Mammary epithelial cell (primary cell): ENCODE measurements around the gene DRAXIN.

Experiments
- CTCF ChIP-seq, 2 donors: IDR thresholded peaks in 1 of 2; conservative IDR thresholded peaks in 1 of 2; 2 replicates each; pipeline ENCODE4 v1.5.1; 2011 to 2012; ENCODE audit warnings: inconsistent platforms in 2 of 2, low read length in 2 of 2, mild to moderate bottlenecking in 2 of 2, control low read depth in 1 of 2, low read depth in 1 of 2; ENCODE audit not compliant: insufficient read depth in 1 of 2; ENCODE audit errors: extremely low read depth in 1 of 2
- EZH2 ChIP-seq: IDR thresholded peaks from 2 replicates; pipeline ENCODE4 v1.6.1; 2012; ENCODE audit warnings: low read length, inconsistent platforms, borderline replicate concordance

- no peak for TF ChIP-seq CTCF (conservative IDR thresholded peaks at IDR 0.05 in 1 of 2, IDR thresholded peaks at IDR 0.05 in 1 of 2; ENCODE audit: extremely low read depth in 1 of 2, insufficient read depth in 1 of 2, low read depth in 1 of 2, low read length in 2 of 2)
- no peak for TF ChIP-seq EZH2
These were observed 7.4 kb upstream of the DRAXIN start for GRCh38 chr1:11684070-11684469.
